ENCODE data around the gene RASSF4.
A peak's percentile ranks its signal among the peaks of the same experiment; 100 is the strongest.

The RASSF4 gene

GRCh38 chr10:44995914-44996669 lies 36.5 kb downstream of the RASSF4 start:
- ChIA-PET POLR2A (interaction anchor here (3.4 kb wide), 1 partner anchor 17 kb away, joined by 13 read pairs; the partner anchor contains the start of gene DEPP1), CTCF (interaction anchor here (0.9 to 4.8 kb wide), 7 partner anchors 9 to 63 kb away, joined by 3 to 18 read pairs (median 4); no protein-coding TSS in a partner anchor)
- TF ChIP-seq CTCF (IDR thresholded peaks at IDR 0.05; ENCODE audit: control extremely low read depth, extremely low read depth, low read depth, missing control alignments): no peak
- DNase-seq (ENCODE audit: extremely low spot score): no peak

- TF ChIP-seq CTCF (IDR thresholded peaks at IDR 0.05; ENCODE audit: control extremely low read depth, extremely low read depth, low read depth, missing control alignments): no peak
- ChIA-PET CTCF (interaction anchor here (1.0 to 1.3 kb wide), 2 partner anchors 18 to 136 kb away, joined by 3 read pairs; partner anchors contain the start of gene DEPP1), POLR2A (no interaction called here)
- DNase-seq (ENCODE audit: extremely low spot score): no peak
These were observed 37.6 kb downstream of the RASSF4 start for GRCh38 chr10:44997105-44997748.

GRCh38 chr10:44998146-44998631 lies 38.6 kb downstream of the RASSF4 start:
- CTCF ChIA-PET: interaction anchor here (1.0 to 1.3 kb wide), 2 partner anchors 19 to 137 kb away, joined by 3 read pairs; partner anchors contain the start of gene DEPP1
- POLR2A ChIA-PET: no interaction called here
- no peak for DNase-seq (ENCODE audit: extremely low spot score)
- no peak for TF ChIP-seq CTCF (IDR thresholded peaks at IDR 0.05; ENCODE audit: control extremely low read depth, extremely low read depth, low read depth, missing control alignments)

- no peak for TF ChIP-seq CTCF (IDR thresholded peaks at IDR 0.05; ENCODE audit: control extremely low read depth, extremely low read depth, low read depth, missing control alignments)
- ChIA-PET POLR2A (no interaction called here), CTCF (interaction anchor here (1.0 to 2.6 kb wide), 5 partner anchors 20 to 1029 kb away, joined by 3 to 11 read pairs (median 4); partner anchors contain the start of gene DEPP1)
- DNase-seq (ENCODE audit: extremely low spot score): no peak
These were observed 40.6 kb downstream of the RASSF4 start for GRCh38 chr10:45000138-45000751.

- TF ChIP-seq CTCF (IDR thresholded peaks at IDR 0.05; ENCODE audit: control extremely low read depth, extremely low read depth, low read depth, missing control alignments): no peak
- ChIA-PET POLR2A (interaction anchor here (1.2 kb wide), 1 partner anchor 22 kb away, joined by 4 read pairs; the partner anchor contains the start of gene DEPP1), CTCF (interaction anchor here (1.1 to 2.6 kb wide), 5 partner anchors 20 to 68 kb away, joined by 4 to 11 read pairs (median 6); no protein-coding TSS in a partner anchor)
- DNase-seq (ENCODE audit: extremely low spot score): peak; percentile 79
These were observed 41.3 kb downstream of the RASSF4 start, which contains the start of gene ZNF22 for GRCh38 chr10:45000752-45001380. Gene ZNF22, plus strand, starts transcription at chr10:45000923. Its CDS starts 2,446 bp downstream, at chr10:45003369.

Data from GM10248 (cell line).